ENCODE results near the gene LHFPL3.
A peak's percentile ranks its signal among the peaks of the same experiment; 100 is the strongest.

DNA sequence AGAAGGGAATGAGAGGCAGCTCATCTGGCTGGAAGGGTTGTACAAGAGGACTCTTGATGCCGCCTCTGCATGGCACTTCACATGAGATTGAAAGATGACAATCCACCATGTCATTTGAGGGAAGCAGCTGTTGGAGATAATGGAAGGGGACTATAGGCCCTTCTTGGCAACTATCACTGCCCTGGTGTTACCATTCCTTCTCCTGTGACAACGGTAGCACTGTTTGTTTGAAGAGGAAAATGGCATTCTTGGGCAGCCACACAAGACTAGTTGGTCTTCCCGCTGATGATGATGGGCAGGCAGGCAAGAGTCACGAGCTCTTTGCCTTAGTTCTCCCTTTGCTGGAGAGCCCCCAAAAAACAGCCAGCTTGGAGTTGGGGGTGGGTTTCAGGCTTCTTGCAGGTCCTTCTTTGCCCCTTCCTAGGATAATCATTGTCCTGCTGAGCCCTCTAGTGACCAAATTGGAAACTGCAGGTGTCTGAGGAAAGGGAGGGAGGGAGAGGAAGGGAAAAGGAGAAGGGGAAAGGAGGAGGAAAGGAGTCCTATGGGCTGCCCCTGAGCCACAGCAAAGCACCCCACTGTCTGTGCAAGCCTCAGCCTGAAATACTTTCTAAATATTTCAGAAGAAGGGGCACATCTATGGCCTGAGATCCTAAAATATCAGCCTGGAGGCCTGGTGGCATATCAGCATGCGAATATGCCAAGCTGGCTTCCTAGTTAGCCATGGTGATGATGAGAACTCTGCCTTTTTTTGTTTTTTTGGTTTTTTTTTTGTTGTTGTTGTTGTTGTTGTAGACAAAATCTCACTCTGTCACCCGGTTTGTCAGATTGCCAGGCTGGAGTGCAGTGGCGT, 520.0 kb downstream of the LHFPL3 start:
- no peak for TF ChIP-seq POLR2A (IDR thresholded peaks at IDR 0.05; ENCODE audit: low read depth, low read length)
- TF ChIP-seq, protein P1, sequence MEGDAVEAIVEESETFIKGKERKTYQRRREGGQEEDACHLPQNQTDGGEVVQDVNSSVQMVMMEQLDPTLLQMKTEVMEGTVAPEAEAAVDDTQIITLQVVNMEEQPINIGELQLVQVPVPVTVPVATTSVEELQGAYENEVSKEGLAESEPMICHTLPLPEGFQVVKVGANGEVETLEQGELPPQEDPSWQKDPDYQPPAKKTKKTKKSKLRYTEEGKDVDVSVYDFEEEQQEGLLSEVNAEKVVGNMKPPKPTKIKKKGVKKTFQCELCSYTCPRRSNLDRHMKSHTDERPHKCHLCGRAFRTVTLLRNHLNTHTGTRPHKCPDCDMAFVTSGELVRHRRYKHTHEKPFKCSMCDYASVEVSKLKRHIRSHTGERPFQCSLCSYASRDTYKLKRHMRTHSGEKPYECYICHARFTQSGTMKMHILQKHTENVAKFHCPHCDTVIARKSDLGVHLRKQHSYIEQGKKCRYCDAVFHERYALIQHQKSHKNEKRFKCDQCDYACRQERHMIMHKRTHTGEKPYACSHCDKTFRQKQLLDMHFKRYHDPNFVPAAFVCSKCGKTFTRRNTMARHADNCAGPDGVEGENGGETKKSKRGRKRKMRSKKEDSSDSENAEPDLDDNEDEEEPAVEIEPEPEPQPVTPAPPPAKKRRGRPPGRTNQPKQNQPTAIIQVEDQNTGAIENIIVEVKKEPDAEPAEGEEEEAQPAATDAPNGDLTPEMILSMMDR (IDR thresholded peaks at IDR 0.05; ENCODE audit: extremely low read depth in 1 of 2, insufficient read depth in 1 of 2, low read depth in 1 of 2, low read length in 2 of 2) = peak; percentile 79 to 81

Measured in endothelial cell of umbilical vein (primary cell).